ENCODE data around the gene AFF2. TPM values are rescaled to one million over a fixed set of nuclear protein-coding genes. Genes with fewer than 3 reads are reported as not detected.

AFF2 gene
- total RNA-seq, 5 donors from 2014 or later (not counting 1 experiment from before 2014, with no cell fraction given), result 0.95 to 4.1 (median 2.3) TPM

GRCh38 chrX:148774276-148774675 lies 273.9 kb downstream of the AFF2 start:
- no peak for DNase-seq

DNA sequence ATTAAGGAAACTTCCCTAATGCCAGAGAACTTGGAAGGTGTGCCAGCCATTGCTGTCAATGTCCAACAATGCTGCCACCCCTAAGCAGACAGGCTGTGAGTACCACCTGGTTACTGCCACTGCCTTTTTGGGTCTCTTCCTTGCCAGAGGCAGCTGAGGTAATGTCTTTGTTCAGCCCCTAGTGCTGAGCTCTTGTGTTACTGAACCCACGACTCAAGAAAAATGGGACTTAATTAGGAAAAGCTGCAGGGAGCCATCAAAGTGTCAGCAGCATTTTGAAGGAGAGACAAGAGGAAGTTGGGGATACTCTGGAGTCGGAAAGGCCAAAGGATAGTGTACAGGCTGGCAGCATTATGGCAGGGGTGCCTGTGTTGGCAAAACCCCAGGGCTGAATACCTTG lies 283.7 kb downstream of the AFF2 start:
- no peak overlapping the region for H3K27ac Mint-ChIP-seq
- no peak overlapping the region for H3K4me3 Mint-ChIP-seq
- POLR2A ChIA-PET, result no interaction called here
- peaks cover 0 to 6% of the 10 kb centered on the region in 2 donors for H3K27me3 Mint-ChIP-seq
- no peaks in the 10 kb centered on the region for H3K4me1 Mint-ChIP-seq
- H3K27me3 ChIP-seq (replicated peaks in 1 of 2; ENCODE audit: control insufficient read depth in 2 of 2, extremely low read depth in 1 of 2, insufficient read depth in 2 of 2, low read length in 1 of 2), result no peaks in the 10 kb centered on the region
- CTCF ChIA-PET, result no interaction called here
- ATAC-seq (replicated peaks in 1 of 4), result no peak
- no peaks in the 10 kb centered on the region for H3K9me3 ChIP-seq
- no peaks in the 10 kb centered on the region for H3K36me3 ChIP-seq (ENCODE audit: control insufficient read depth in 2 of 2, extremely low read depth in 1 of 2, insufficient read depth in 1 of 2, low read length in 1 of 2)
- H3K4me3 ChIP-seq (ENCODE audit: control insufficient read depth in 1 of 2, extremely low read depth in 1 of 2, low read length in 1 of 2), result no peak overlapping the region
- peaks cover 0 to 1% (median 1%) of the 10 kb centered on the region in 3 donors for H3K9me3 Mint-ChIP-seq
- no peak overlapping the region for H3K27ac ChIP-seq (ENCODE audit: low read length)
- DNase-seq, result no peak
- 72% methylated on average over 2 of the region's 2 CpGs for WGBS (ENCODE audit: insufficient coverage)
- H3K36me3 Mint-ChIP-seq, result no peaks in the 10 kb centered on the region
- H3K4me1 ChIP-seq (ENCODE audit: control insufficient read depth in 1 of 2, extremely low read depth in 1 of 2, insufficient read depth in 2 of 2, low read length in 2 of 2), result no peaks in the 10 kb centered on the region

More at GRCh38 chrX:148774276-148774675, 273.9 kb downstream of the AFF2 start:
- H3K27me3 Mint-ChIP-seq, result peaks cover 0 to 12% of the 10 kb centered on the region in 2 donors
- CTCF ChIA-PET, result no interaction called here
- H3K4me1 Mint-ChIP-seq, result no peaks in the 10 kb centered on the region
- 83% methylated on average over 2 of the region's 4 CpGs for WGBS (ENCODE audit: insufficient coverage)
- H3K27ac ChIP-seq (ENCODE audit: low read length), result no peak overlapping the region
- H3K4me3 Mint-ChIP-seq, result no peak overlapping the region
- H3K9me3 Mint-ChIP-seq, result peaks cover 8 to 12% (median 9%) of the 10 kb centered on the region in 3 donors
- no peaks in the 10 kb centered on the region for H3K36me3 ChIP-seq (ENCODE audit: control insufficient read depth in 2 of 2, extremely low read depth in 1 of 2, insufficient read depth in 1 of 2, low read length in 1 of 2)
- no peaks in the 10 kb centered on the region for H3K4me1 ChIP-seq (ENCODE audit: control insufficient read depth in 1 of 2, extremely low read depth in 1 of 2, insufficient read depth in 2 of 2, low read length in 2 of 2)
- POLR2A ChIA-PET, result no interaction called here
- no peaks in the 10 kb centered on the region for H3K36me3 Mint-ChIP-seq
- H3K27ac Mint-ChIP-seq, result no peak overlapping the region
- no peak overlapping the region for H3K4me3 ChIP-seq (ENCODE audit: control insufficient read depth in 1 of 2, extremely low read depth in 1 of 2, low read length in 1 of 2)
- H3K9me3 ChIP-seq, result no peaks in the 10 kb centered on the region
- no peak for ATAC-seq (replicated peaks in 1 of 4)
- no peaks in the 10 kb centered on the region for H3K27me3 ChIP-seq (replicated peaks in 1 of 2; ENCODE audit: control insufficient read depth in 2 of 2, extremely low read depth in 1 of 2, insufficient read depth in 2 of 2, low read length in 1 of 2)

GRCh38 chrX:148784856-148785255 lies 284.4 kb downstream of the AFF2 start:
- no peak overlapping the region for H3K27ac ChIP-seq (ENCODE audit: low read length)
- Mint-ChIP-seq H3K27ac (no peak overlapping the region), H3K9me3 (no peaks in the 10 kb centered on the region), H3K4me3 (no peak overlapping the region), H3K27me3 (peaks cover 0 to 6% of the 10 kb centered on the region in 2 donors), H3K4me1 (no peaks in the 10 kb centered on the region), H3K36me3 (no peaks in the 10 kb centered on the region)
- H3K4me3 ChIP-seq (ENCODE audit: control insufficient read depth in 1 of 2, extremely low read depth in 1 of 2, low read length in 1 of 2), result no peak overlapping the region
- ChIA-PET POLR2A (no interaction called here), CTCF (no interaction called here)
- no peak for ATAC-seq (replicated peaks in 1 of 4)
- no peaks in the 10 kb centered on the region for H3K36me3 ChIP-seq (ENCODE audit: control insufficient read depth in 2 of 2, extremely low read depth in 1 of 2, insufficient read depth in 1 of 2, low read length in 1 of 2)
- no peaks in the 10 kb centered on the region for H3K27me3 ChIP-seq (replicated peaks in 1 of 2; ENCODE audit: control insufficient read depth in 2 of 2, extremely low read depth in 1 of 2, insufficient read depth in 2 of 2, low read length in 1 of 2)
- H3K4me1 ChIP-seq (ENCODE audit: control insufficient read depth in 1 of 2, extremely low read depth in 1 of 2, insufficient read depth in 2 of 2, low read length in 2 of 2), result no peaks in the 10 kb centered on the region
- WGBS (ENCODE audit: insufficient coverage), result 100% methylated on average over 2 of the region's 9 CpGs
- H3K9me3 ChIP-seq, result no peaks in the 10 kb centered on the region
- DNase-seq, result no peak

GRCh38 chrX:148785256-148785655 lies 284.8 kb downstream of the AFF2 start:
- Histone ChIP-seq H3K4me1 (ENCODE audit: control insufficient read depth in 1 of 2, extremely low read depth in 1 of 2, insufficient read depth in 2 of 2, low read length in 2 of 2) (no peaks in the 10 kb centered on the region), H3K9me3 (no peaks in the 10 kb centered on the region), H3K27ac (ENCODE audit: low read length) (no peak overlapping the region), H3K4me3 (ENCODE audit: control insufficient read depth in 1 of 2, extremely low read depth in 1 of 2, low read length in 1 of 2) (no peak overlapping the region), H3K27me3 (replicated peaks in 1 of 2; ENCODE audit: control insufficient read depth in 2 of 2, extremely low read depth in 1 of 2, insufficient read depth in 2 of 2, low read length in 1 of 2) (no peaks in the 10 kb centered on the region), H3K36me3 (ENCODE audit: control insufficient read depth in 2 of 2, extremely low read depth in 1 of 2, insufficient read depth in 1 of 2, low read length in 1 of 2) (no peaks in the 10 kb centered on the region)
- H3K36me3 Mint-ChIP-seq, result no peaks in the 10 kb centered on the region
- DNase-seq (no peak), ATAC-seq (replicated peaks in 1 of 4) (no peak)
- no peaks in the 10 kb centered on the region for H3K4me1 Mint-ChIP-seq
- H3K27me3 Mint-ChIP-seq, result peaks cover 0 to 10% of the 10 kb centered on the region in 2 donors
- H3K4me3 Mint-ChIP-seq, result no peak overlapping the region
- no CpG with 5 or more reads among the region's 1 CpG for WGBS (ENCODE audit: insufficient coverage)
- no peak overlapping the region for H3K27ac Mint-ChIP-seq
- no peaks in the 10 kb centered on the region for H3K9me3 Mint-ChIP-seq
- POLR2A ChIA-PET, result no interaction called here
- CTCF ChIA-PET, result no interaction called here

DNA sequence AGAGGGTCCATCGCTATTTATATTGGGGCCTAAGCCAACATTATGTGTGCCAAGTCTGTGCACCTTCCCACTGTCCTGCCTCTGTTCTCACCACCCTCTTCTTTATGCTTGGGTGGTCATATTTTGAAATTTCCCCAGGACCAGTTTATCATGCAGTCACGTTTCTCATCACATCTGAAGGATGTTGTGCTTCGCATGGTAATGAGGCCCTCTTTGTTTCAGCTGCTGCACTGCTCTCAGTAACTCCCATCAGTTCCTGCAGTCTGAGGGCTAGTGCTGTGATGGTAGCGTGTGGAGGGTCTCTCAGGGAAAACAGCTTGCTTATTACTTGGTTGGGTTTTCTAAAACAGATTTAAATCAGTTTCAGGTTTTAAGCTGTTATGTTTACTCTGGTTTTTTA lies 288.0 kb downstream of the AFF2 start:
- no peak overlapping the region for H3K4me3 Mint-ChIP-seq
- ChIA-PET POLR2A (no interaction called here), CTCF (no interaction called here)
- Histone ChIP-seq H3K9me3 (no peaks in the 10 kb centered on the region), H3K27ac (ENCODE audit: low read length) (no peak overlapping the region), H3K4me1 (ENCODE audit: control insufficient read depth in 1 of 2, extremely low read depth in 1 of 2, insufficient read depth in 2 of 2, low read length in 2 of 2) (no peaks in the 10 kb centered on the region), H3K36me3 (ENCODE audit: control insufficient read depth in 2 of 2, extremely low read depth in 1 of 2, insufficient read depth in 1 of 2, low read length in 1 of 2) (no peaks in the 10 kb centered on the region), H3K4me3 (ENCODE audit: control insufficient read depth in 1 of 2, extremely low read depth in 1 of 2, low read length in 1 of 2) (no peak overlapping the region), H3K27me3 (replicated peaks in 1 of 2; ENCODE audit: control insufficient read depth in 2 of 2, extremely low read depth in 1 of 2, insufficient read depth in 2 of 2, low read length in 1 of 2) (no peaks in the 10 kb centered on the region)
- H3K36me3 Mint-ChIP-seq, result no peaks in the 10 kb centered on the region
- WGBS (ENCODE audit: insufficient coverage), result no CpG with 5 or more reads among the region's 4 CpGs
- peaks cover 0 to 9% of the 10 kb centered on the region in 2 donors for H3K27me3 Mint-ChIP-seq
- no peaks in the 10 kb centered on the region for H3K9me3 Mint-ChIP-seq
- H3K27ac Mint-ChIP-seq, result no peak overlapping the region
- no peaks in the 10 kb centered on the region for H3K4me1 Mint-ChIP-seq
- DNase-seq (no peak), ATAC-seq (replicated peaks in 1 of 4) (no peak)

GRCh38 chrX:148794350-148794749 lies 293.9 kb downstream of the AFF2 start:
- no peaks in the 10 kb centered on the region for H3K4me1 Mint-ChIP-seq
- DNase-seq (no peak), ATAC-seq (replicated peaks in 1 of 4) (no peak)
- ChIA-PET POLR2A (no interaction called here), CTCF (no interaction called here)
- peaks cover 0 to 9% of the 10 kb centered on the region in 2 donors for H3K27me3 Mint-ChIP-seq
- no peaks in the 10 kb centered on the region for H3K4me1 ChIP-seq (ENCODE audit: control insufficient read depth in 1 of 2, extremely low read depth in 1 of 2, insufficient read depth in 2 of 2, low read length in 2 of 2)
- H3K4me3 ChIP-seq (ENCODE audit: control insufficient read depth in 1 of 2, extremely low read depth in 1 of 2, low read length in 1 of 2), result no peak overlapping the region
- no peak overlapping the region for H3K27ac ChIP-seq (ENCODE audit: low read length)
- H3K9me3 ChIP-seq, result no peaks in the 10 kb centered on the region
- no peaks in the 10 kb centered on the region for H3K9me3 Mint-ChIP-seq
- H3K36me3 ChIP-seq (ENCODE audit: control insufficient read depth in 2 of 2, extremely low read depth in 1 of 2, insufficient read depth in 1 of 2, low read length in 1 of 2), result no peaks in the 10 kb centered on the region
- H3K36me3 Mint-ChIP-seq, result no peaks in the 10 kb centered on the region
- no peak overlapping the region for H3K4me3 Mint-ChIP-seq
- no peaks in the 10 kb centered on the region for H3K27me3 ChIP-seq (replicated peaks in 1 of 2; ENCODE audit: control insufficient read depth in 2 of 2, extremely low read depth in 1 of 2, insufficient read depth in 2 of 2, low read length in 1 of 2)
- no peak overlapping the region for H3K27ac Mint-ChIP-seq

All from T-cell (primary cell).